H54 (cell line): ENCODE measurements around the gene ACAN.
A peak's percentile ranks its signal among the peaks of the same experiment; 100 is the strongest.

Experiments used
- DNase-seq: peaks from one replicate; pipeline ENCODE4 v3.0.0; 2011; ENCODE audit warnings: low spot score, mixed read lengths; ENCODE audit not compliant: insufficient read length
- FAIRE-seq: peaks from 3 replicates; lab custom pipeline; 2011; peaks lifted over from hg19 to GRCh38; lab: Jason Lieb, UNC
- POLR2A ChIP-seq: IDR thresholded peaks from 2 replicates; pipeline ENCODE4 v1.6.1; 2011; ENCODE audit warnings: low read depth, mild to moderate bottlenecking, low read length

The ACAN gene

DNA sequence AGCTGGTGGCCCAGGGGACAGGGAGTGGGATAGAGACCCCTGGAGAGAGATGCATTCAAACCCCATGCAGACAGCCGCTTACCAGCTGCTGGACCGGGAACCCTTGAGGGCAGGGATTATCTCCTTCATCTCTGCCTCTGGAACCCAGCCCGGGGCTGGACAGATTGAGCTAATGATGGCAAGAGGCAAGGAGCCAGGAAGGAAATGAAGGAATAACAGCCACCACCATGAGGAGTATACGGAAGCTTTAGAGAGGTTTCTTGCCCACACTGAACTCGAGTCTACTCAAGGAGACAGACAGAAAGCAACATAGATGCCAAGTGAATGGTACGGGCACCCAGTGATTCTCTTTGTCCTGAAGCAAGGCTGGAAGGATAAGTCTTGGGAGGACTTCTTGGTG, 68.9 kb downstream of the ACAN start:
- no peak for TF ChIP-seq POLR2A
- FAIRE-seq (no peak), DNase-seq (no peak)

DNA sequence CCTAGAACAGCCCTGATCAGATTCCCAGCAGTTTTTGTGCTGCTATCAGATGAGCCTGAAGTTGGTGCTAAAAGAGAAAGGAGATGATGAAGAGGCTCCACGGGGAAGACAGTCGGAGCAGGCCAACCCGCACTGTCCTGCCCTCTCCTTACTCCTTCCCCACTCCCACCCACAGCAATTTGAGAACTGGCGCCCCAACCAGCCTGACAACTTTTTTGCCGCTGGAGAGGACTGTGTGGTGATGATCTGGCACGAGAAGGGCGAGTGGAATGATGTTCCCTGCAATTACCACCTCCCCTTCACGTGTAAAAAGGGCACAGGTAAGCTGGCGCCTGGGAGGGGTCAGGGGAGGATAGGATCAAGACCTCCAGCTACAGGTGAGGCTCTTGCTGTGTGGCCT, 69.5 kb downstream of the ACAN start:
- no peak for TF ChIP-seq POLR2A
- FAIRE-seq (no peak), DNase-seq (no peak)

DNA sequence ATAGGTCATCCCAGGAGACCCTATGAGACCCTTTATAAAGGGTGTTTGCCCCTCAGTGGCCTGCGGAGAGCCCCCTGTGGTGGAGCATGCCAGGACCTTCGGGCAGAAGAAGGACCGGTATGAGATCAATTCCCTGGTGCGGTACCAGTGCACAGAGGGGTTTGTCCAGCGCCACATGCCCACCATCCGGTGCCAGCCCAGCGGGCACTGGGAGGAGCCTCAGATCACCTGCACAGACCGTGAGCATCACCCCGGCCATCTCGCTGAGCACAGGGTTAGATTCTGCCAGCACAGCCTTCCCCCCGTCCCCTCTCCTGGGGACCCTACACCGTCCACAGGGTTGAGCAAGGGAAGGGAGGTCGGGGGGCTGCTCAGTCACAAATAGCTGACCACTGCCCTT, 70.5 kb downstream of the ACAN start:
- no peak for TF ChIP-seq POLR2A
- FAIRE-seq = no peak
- DNase-seq = no peak

DNA sequence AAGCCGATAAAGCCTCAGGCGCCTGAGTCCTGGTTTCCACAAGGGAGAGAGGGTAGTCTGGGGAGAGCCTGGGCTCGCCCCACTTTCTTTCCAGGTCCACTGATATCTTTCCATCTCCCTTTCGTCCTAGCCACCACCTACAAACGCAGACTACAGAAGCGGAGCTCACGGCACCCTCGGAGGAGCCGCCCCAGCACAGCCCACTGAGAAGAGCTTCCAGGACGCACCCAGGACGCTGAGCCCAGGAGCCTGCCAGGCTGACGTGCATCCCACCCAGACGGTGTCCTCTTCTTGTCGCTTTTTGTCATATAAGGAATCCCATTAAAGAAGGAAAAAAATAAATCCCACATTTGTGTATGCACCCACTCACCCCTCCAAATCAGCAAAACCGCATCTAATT, 71.0 kb downstream of the ACAN start:
- no peak for DNase-seq
- no peak for TF ChIP-seq POLR2A
- no peak for FAIRE-seq

DNA sequence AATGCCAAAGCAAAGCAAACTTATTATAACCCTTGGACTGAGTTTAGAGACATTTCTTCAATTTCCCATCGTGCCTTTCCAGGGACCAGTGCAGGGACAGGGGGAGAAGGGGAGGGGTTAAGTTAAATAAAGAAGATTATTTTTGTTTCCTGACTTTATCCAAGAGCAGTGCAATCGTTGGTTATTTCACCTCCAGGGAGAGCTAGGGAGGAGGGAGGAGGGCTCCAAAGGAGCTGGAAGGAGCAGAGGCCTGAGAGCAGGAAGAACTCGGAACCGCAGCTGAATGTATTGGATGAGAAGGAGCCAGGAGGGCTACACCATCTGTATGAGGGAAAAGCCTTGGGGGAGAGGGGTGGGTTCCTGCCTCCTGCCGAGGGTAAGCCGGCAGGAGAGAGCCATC, 71.4 kb downstream of the ACAN start:
- TF ChIP-seq POLR2A = no peak
- FAIRE-seq = no peak
- no peak for DNase-seq

DNA sequence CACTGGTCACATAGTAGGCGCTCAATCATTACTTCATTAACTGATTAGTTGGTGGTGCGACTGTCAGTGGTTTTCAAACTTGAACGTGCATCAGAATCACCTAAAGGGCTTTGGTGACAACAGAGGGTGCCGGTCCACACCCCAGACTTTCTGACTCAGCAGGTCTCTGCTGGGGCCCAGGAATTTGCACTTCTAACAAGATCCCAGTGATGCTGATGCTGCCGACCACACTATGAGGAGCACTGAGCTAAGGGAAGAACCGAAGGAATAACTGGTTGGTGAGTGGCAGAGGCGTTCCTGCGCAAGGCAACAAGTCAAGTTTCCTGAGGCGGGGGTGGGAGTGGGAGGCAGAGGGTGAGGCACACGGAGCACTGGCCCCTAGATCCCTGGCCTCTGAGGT, 73.3 kb downstream of the ACAN start:
- FAIRE-seq (no peak), DNase-seq (no peak)
- TF ChIP-seq POLR2A = no peak

DNA sequence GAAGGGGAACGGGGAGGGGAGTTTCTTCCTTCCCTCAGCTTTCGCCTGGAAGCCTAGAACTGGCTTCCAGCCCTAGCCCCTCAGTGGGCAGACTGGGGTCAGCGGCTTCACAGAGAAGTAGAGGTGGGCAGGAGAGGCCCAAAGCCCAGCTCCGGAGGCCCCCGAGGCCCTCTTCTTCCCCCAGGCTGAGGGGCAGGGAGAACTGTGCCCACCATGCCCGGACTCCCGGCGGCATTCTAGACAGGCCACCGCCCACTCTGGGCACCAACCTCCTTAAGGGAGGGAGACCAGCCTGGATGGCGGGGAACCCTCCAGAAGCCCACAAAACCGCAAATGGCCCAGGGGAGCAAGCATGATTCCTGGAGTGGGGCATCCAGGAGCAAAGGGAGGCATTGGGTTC, 74.2 kb downstream of the ACAN start:
- no peak for FAIRE-seq
- DNase-seq = no peak
- no peak for TF ChIP-seq POLR2A

DNA sequence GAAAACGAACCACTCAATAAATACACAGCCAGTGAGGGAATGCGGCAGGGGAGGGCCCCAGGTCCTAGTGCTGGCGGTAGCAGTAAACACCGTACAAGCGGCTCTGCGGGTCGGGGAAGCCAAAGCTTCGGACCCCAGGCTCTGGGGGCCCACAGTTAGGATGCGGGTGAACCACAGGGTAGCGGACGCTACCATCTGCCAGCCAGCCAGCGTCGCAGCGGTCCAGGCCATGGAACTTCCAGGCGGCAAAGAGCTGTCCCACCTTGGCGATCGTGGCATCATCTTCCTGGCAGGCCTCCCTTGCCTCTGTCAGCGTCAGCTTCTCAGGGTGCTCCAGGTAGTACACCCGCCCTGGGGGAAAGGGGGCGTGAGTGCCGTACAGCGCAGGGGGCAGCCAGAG, 74.7 kb downstream of the ACAN start:
- TF ChIP-seq POLR2A = no peak
- FAIRE-seq (no peak), DNase-seq (no peak)

DNA sequence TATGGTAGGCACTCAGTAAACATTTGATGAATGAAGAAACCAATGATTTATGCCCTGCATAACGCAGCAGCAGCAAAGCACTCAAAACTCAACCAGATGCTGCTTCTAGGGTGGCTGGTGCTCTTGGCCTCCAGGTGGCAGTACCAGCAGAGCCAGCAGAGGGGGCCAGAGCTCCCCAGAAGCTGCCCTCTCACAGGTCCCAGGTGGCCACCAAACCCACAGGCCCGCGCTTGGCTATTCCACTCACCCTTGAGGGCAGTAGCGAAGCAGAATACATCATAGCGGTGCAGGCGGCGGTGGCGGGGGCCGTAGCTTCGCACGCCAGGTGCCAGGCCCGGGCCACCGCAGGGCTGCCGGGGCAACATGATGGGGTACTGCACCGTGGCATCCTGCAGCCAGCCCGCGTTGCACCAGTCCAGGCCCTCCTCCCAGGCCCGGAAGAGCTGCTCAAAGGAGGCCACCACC, 75.5 kb downstream of the ACAN start:
- DNase-seq (peak; percentile 72), FAIRE-seq (no peak)
- no peak for TF ChIP-seq POLR2A

DNA sequence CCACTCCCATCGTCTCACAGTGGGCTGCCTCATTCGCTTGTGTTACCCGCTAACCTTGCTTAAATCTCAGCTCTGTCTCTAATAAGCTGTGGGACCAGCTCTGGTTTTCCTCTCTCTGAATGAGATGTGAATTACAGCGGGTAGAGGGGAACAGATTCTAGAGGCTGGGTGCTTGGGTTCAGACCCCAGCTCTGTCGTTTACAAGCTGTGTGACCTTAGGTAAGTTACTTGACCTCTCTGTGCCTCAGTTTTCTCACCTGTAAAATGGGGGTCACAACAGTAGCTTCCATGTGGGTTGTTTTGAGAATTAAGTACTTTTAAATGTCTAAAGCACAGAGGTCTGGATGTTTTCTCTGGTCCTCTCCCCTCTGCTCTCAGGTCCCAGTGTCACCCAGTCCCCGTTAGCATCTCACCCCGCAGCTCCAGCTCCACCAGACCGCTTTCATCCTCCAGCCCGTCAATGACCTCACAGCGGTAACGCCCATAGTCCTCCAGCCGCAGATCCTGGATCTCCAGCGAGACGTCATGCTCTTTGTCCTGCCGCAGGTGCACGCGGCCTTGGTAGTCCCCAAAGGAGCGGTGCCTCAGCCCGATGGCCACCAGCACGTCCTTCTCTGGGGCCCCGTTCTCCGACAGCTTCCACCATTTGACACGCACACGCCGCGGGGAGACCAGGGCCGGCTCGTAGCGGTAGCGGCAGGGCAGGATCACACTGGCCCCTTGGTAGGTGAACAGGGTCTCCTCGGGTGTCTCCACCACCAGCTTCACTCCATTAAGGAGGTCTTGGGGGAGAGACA, 77.9 kb downstream of the ACAN start:
- DNase-seq = no peak
- TF ChIP-seq POLR2A = no peak
- no peak for FAIRE-seq

DNA sequence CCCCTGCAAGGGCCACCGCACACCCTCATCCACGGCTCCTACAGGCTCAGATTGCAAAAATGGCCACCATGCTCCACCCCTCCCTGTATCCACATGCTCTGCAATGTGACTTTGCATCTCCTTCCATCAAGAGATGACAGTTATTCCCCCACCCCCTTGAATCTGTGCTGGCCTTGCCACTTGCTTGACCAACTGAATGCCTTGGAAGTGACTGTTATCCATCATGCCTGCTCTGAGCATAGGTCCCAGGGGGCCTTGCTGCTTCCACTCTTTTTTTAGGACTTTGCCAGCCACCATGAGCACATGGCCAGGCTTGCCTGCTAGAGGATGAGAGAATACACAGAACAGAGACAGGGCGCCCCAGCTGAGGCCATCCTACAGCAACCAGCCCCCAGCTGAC, 78.5 kb downstream of the ACAN start:
- no peak for FAIRE-seq
- TF ChIP-seq POLR2A = no peak
- DNase-seq = no peak

DNA sequence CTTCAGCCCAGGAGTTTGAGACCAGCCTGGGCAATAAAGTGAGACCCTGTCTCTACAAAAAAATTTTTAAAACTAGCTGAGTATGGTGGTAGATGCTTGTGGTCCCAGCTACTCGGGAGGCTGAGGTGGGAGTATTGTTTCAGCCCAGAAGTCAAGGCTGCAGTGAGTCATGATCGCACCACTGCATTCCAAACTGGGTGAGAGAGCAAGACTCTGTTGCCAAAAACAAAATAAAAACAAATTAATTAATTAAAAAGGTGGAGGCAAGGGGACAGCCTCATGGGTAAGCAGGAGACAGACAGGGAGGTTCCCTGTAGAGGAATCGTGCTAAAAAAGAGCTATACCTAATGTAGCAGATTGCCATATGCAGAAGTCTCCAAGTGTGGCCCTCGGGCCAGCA, 79.5 kb downstream of the ACAN start:
- TF ChIP-seq POLR2A = no peak
- FAIRE-seq (no peak), DNase-seq (no peak)

DNA sequence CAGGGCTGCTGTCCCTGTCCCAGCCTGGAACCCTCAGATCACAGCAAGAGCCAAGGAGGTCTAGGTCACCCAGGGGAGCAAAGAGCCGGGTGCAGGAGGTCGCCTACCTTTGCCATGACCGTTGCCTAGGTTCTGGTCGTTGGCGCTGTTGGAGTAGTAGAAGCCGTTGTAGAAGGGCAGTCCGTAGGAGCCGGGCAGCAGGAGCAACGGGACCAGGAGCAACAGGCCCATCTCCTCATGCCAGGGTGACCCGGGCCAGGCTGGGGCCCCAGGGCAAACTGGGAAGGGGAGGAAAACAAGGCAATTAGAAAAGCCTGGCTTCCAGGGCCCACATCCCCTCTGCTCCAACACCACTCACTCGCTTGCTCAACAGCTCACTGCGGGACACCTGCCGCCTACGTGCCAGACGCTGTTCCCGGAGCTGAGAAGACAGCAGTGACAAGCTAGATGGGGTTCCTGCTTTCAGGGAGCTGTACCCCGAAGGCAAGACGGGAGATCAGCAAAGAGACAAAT, 83.9 kb downstream of the ACAN start:
- TF ChIP-seq POLR2A = no peak

DNA sequence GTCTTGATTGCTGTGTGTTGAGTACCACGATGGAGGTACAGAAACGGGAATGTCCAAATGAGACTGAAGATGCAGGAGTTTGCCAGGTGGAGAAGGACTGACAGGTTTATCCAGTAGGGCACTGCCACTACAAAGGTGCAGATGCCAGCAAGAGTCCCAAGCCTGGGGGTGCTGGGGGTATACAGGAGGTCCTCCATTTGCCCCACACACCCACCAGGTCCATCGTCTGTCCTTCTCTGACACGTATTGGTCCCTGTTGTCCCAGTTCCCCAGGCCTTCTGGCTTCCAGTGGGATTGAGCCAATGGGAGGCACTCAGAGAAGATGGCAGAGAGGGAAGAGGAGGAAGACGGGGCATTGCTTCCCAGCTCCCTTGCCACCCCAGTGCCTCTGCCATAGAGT, 85.5 kb downstream of the ACAN start:
- TF ChIP-seq POLR2A = no peak
- FAIRE-seq (no peak), DNase-seq (no peak)

More for the DNA sequence above, 83.9 kb downstream of the ACAN start:
- DNase-seq (no peak), FAIRE-seq (no peak)

DNA sequence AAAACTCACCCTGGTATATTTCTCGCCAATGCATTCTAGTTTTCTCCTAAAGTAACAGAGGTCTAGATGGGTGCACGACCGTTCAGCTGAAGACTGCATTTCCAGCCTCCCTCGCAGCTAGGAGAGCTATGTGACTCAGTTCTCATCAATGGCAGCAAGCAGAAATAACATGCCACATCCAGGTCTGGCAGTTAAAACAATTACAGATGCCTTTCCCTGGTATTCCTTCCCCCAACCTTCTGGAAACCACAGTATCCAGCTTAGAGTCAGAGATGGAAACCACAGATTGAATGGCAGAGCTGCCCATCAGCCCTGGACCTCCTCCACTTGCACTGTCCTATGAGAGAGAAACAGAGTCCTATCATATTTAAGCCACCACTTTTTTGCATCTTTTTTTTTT, 87.3 kb downstream of the ACAN start:
- FAIRE-seq (no peak), DNase-seq (no peak)
- no peak for TF ChIP-seq POLR2A
